Skeletal muscle tissue (tissue), 2 donors: ENCODE measurements around the gene JAK1. TPM values are rescaled to one million over a fixed set of nuclear protein-coding genes. Genes with fewer than 3 reads are reported as not detected.

Source experiments
- small RNA-seq: library from RNA; depleted of rRNA; stranded (forward); fragments of <200 nt; gene quantifications from one replicate; pipeline ENCODE3, GENCODE V24; 2014
- total RNA-seq: library from RNA; depleted of rRNA; stranded (reverse); fragments of >200 nt; gene quantifications from one replicate; pipeline ENCODE4 v1.2.3, GENCODE V29; 2014

Gene JAK1
- total RNA-seq, 1 donor from 2014 or later = 59.5 TPM

Small RNAs within 50 kb of the gene (small RNA-seq; reads per million reads assigned to genes)
- not detected for gene AL606517.2

Other genes with a start within 250 kb of the JAK1 start
- 15.7 TPM for gene RAVER2, start 221.5 kb downstream of the JAK1 start, total RNA-seq
- gene AK4, start 181.7 kb upstream of the JAK1 start, total RNA-seq = 6.8 TPM